Fibroblast of villous mesenchyme (primary cell): ENCODE measurements around the gene SENP6. TPM values are rescaled to one million over a fixed set of nuclear protein-coding genes. Genes with fewer than 3 reads are reported as not detected.

Source experiments
- DNase-seq: peaks from one replicate; pipeline ENCODE4 v3.0.0-alpha.2; 2010; ENCODE audit warnings: low read depth
- H3K4me3 ChIP-seq: 2 replicates; pipeline ENCODE4 v1.5.1; 2011; ENCODE audit warnings: low read depth, mild to moderate bottlenecking, low read length
- CTCF ChIP-seq: IDR thresholded peaks from 2 replicates; pipeline ENCODE4 v1.5.1; 2012; ENCODE audit warnings: low read depth, mild to moderate bottlenecking, low read length; ENCODE audit not compliant: insufficient read depth
- total RNA-seq: library from RNA; depleted of rRNA; stranded (reverse); fragments of >200 nt; gene quantifications from 2 replicates; pipeline ENCODE4 v1.2.3, GENCODE V29; 2012

SENP6 gene
- total RNA-seq, 1 donor: 113 TPM

GRCh38 chr6:75608304-75608703 lies 6.6 kb downstream of the SENP6 start:
- H3K4me3 ChIP-seq: no peak overlapping the region
- no peak for TF ChIP-seq CTCF
- DNase-seq: no peak

- no peak for TF ChIP-seq CTCF
- H3K4me3 ChIP-seq: no peak overlapping the region
- no peak for DNase-seq
These were observed 7.4 kb downstream of the SENP6 start for GRCh38 chr6:75608956-75609533.

- H3K4me3 ChIP-seq: no peak overlapping the region
- DNase-seq: no peak
- TF ChIP-seq CTCF: no peak
These were observed 8.2 kb downstream of the SENP6 start for GRCh38 chr6:75609639-75610590.

GRCh38 chr6:75611011-75611701 lies 9.5 kb downstream of the SENP6 start:
- no peak overlapping the region for H3K4me3 ChIP-seq
- TF ChIP-seq CTCF: no peak
- DNase-seq: no peak

- H3K4me3 ChIP-seq: no peak overlapping the region
- no peak for DNase-seq
- TF ChIP-seq CTCF: no peak
These were observed 10.2 kb downstream of the SENP6 start for GRCh38 chr6:75611702-75612375.

GRCh38 chr6:75612434-75612833 lies 10.8 kb downstream of the SENP6 start:
- no peak for TF ChIP-seq CTCF

More at GRCh38 chr6:75612434-75612833, 10.8 kb downstream of the SENP6 start:
- no peak overlapping the region for H3K4me3 ChIP-seq
- no peak for DNase-seq
